NCI-H2196 (cell line): ENCODE data around the gene ZNF416.

Source experiments
- DNase-seq: peaks from one replicate; lab custom pipeline; 2025; ENCODE audit not compliant: unreplicated experiment; lab: John Stamatoyannopoulos, UW

The ZNF416 gene

GRCh38 chr19:57559404-57560025, 19.2 kb downstream of the ZNF416 start, which contains the start of gene ZNF550:
Gene ZNF550 (minus strand): TSS chr19:57559863. CDS start chr19:57559682, 181 bp downstream.
- peak; percentile 83 for DNase-seq

DNA sequence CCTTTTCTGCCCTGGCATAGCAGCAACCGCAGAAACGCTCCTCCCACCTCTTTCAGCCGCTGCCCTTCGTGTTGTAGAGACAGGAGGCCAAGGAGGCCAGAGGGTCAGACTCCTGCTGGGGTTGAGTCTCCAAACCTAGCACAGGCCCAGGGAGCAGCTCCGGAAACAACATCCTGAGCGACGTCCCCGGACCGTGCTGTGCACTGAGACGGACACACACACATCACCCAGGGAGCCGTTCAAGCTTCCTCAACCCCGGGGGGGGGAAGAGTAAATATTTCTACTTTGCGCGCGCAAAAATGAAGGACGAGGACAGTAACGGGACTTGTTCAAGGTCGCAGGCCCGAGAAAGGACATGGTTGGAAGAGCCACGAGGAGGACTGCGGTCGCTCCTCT, 19.7 kb downstream of the ZNF416 start:
- peak; percentile 21 for DNase-seq

DNA sequence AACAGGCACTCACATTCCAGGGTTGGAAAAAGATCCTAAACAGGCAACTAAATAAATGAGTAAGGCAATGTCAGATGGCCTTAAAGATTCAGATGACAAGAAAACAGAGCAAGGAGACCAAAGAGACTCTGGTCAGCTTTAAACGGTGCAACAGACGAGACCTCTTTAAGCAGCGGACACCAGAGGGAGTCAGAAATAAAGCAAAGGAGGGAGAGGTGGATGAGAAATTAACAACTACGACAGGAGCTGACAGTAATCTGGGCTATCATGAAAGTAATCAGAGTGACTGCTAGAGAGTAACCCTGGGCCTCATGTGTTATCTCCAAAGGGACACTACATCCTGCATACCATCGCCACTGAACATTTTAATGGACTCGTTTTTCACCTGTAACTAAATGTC, 20.2 kb downstream of the ZNF416 start:
- DNase-seq, result no peak

DNA sequence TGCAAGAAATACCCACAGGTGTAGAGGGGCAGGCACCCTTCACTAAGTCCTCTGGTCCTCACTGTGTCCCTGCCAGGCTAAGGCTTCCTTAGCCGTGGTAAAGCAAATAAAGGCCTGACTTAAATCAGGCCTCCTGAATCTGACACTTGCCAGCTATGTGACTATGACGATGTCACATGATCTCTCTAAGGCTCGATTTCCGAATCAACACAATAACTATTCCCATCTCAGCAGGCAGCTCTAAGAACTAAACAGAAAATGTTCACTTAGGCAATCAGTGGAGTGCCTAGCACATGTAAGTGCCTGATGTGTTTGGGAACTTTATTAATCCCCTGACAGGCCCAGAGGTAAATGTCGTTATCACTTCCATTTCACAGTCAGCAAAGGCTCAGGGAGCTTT, 21.1 kb downstream of the ZNF416 start:
- DNase-seq, result no peak

DNA sequence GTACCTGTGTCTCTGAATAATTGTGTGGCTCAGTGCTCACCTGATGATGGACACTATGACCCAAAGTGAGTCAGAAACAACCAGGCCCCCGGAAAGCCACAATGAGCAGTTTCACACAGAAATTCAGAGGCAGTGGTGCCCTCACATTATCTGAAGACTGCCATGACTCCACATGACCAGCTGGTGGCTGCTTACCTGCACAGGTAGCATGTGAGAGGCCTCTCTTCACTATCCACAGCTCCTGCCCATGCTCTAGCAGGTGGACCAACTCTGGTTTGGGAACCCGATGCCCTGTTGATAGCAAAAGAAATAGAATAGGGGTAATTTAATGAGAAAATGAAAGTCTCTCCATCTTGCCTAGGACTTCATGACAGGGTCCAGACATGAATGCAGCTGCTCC, 26.3 kb downstream of the ZNF416 start:
- DNase-seq, result no peak

GRCh38 chr19:57546513-57546912, 32.2 kb downstream of the ZNF416 start:
- no peak for DNase-seq

DNA sequence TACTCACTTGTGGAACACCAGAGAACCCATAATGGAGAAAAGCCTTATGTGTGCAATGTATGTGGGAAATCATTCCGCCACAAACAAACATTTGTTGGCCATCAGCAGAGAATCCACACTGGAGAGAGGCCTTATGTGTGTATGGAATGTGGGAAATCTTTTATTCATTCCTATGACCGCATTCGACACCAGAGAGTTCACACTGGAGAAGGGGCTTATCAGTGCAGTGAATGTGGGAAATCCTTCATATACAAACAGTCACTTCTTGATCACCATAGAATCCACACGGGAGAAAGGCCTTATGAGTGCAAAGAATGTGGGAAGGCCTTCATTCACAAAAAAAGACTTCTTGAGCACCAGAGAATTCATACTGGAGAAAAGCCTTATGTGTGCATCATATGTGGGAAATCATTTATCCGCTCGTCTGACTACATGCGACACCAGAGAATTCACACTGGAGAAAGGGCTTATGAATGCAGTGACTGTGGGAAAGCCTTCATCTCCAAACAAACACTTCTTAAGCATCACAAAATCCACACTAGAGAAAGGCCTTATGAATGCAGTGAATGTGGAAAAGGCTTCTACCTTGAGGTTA, 40.7 kb downstream of the ZNF416 start:
- DNase-seq, result no peak

DNA sequence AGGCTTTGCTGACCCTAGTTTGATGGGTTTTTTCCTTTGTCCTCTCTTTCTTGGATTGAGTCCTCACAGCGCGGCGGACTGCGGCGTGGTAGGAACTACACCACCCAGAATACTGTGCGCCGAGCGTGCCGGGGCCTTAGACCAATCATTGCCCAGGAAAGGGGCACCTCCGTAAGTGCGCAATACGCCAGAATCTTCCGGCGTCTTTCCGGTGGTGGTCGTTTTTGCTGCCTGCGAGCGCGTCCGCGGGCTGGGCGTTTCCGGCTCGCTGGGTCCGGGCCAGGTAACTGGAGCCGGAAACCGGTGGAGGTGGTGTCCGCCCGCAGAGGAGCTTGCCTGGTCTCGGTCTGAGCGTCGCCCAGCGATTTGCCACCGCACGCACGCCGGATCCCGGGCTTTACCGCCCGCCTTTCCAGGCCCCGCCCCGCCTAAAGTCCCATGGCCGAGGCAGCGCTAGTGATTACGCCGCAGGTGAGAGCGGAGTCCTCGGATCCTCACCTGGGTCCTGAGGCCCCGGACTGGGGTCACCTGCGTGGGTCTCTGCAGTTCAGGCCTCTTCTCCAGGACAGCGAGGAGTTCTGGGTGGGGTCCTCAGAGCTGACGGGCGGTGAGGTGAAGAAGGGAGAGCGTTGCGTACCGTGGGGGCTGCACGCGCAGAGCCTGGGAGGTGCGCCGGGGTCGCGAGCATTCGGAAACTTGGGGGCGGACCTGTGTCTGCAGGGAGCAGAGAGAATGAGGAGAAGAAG, 51.4 kb downstream of the ZNF416 start, which contains the start of gene ZNF549:
ZNF549 (plus strand) TSS at position 221 of the 746 bp plus-strand sequence; CDS start at position 439, 218 bp downstream.
- DNase-seq, result peak; percentile 94
